Activated CD8-positive, alpha-beta memory T cell treated with anti-CD3 and anti-CD28 coated beads for 4 hours (primary cell): ENCODE measurements around the gene PAPSS2.

Source experiments
- DNase-seq, 2 donors: peaks; one replicate each; pipeline ENCODE4 v3.0.0-alpha.2; 2020; ENCODE audit warnings: low read depth in 2 of 2

Gene PAPSS2

GRCh38 chr10:87750001-87750671 lies 90.5 kb downstream of the PAPSS2 start:
- DNase-seq, result no peak

GRCh38 chr10:87750817-87751216 lies 91.1 kb downstream of the PAPSS2 start:
- no peak for DNase-seq

- no peak for DNase-seq
Observed at GRCh38 chr10:87751274-87751673, 91.6 kb downstream of the PAPSS2 start.

- no peak for DNase-seq
Observed at GRCh38 chr10:87752566-87752965, 92.9 kb downstream of the PAPSS2 start.

GRCh38 chr10:87753995-87754866 lies 94.6 kb downstream of the PAPSS2 start:
- no peak for DNase-seq

- DNase-seq, result no peak
Observed at GRCh38 chr10:87757685-87758084, 98.0 kb downstream of the PAPSS2 start.

- no peak for DNase-seq
Observed at GRCh38 chr10:87759551-87759950, 99.9 kb downstream of the PAPSS2 start.

- no peak for DNase-seq
Observed at GRCh38 chr10:87760195-87760905, 100.7 kb downstream of the PAPSS2 start.

- no peak for DNase-seq
Observed at GRCh38 chr10:87761153-87761552, 101.5 kb downstream of the PAPSS2 start.

- DNase-seq, result peak; percentile 2 to 3
Observed at GRCh38 chr10:87761892-87762291, 102.2 kb downstream of the PAPSS2 start.

GRCh38 chr10:87763086-87763861 lies 103.6 kb downstream of the PAPSS2 start:
- DNase-seq, result no peak

GRCh38 chr10:87764072-87764934 lies 104.6 kb downstream of the PAPSS2 start:
- DNase-seq, result no peak

GRCh38 chr10:87765666-87766376 lies 106.1 kb downstream of the PAPSS2 start:
- DNase-seq, result no peak

GRCh38 chr10:87767253-87767652 lies 107.6 kb downstream of the PAPSS2 start:
- no peak for DNase-seq

GRCh38 chr10:87771871-87772500 lies 112.3 kb downstream of the PAPSS2 start:
- DNase-seq, result no peak

- DNase-seq, result no peak
Observed at GRCh38 chr10:87775766-87776165, 116.1 kb downstream of the PAPSS2 start.

GRCh38 chr10:87776328-87776727 lies 116.7 kb downstream of the PAPSS2 start:
- no peak for DNase-seq

GRCh38 chr10:87781545-87781944 lies 121.9 kb downstream of the PAPSS2 start:
- DNase-seq, result no peak

- no peak for DNase-seq
Observed at GRCh38 chr10:87782721-87783120, 123.0 kb downstream of the PAPSS2 start.

- DNase-seq, result no peak
Observed at GRCh38 chr10:87786421-87786820, 126.7 kb downstream of the PAPSS2 start.
